GM19240 (cell line): ENCODE results near the gene PLGRKT.
"Not testable (repeated sequence)": the region's sequence is repeated elsewhere in the genome, so short reads cannot be mapped to it uniquely, and the experiment has no call there.

Experiments
- DNase-seq: peaks from one replicate; pipeline ENCODE4 v3.0.0; 2011; ENCODE audit warnings: low spot score; ENCODE audit not compliant: insufficient read length

Gene PLGRKT

DNA sequence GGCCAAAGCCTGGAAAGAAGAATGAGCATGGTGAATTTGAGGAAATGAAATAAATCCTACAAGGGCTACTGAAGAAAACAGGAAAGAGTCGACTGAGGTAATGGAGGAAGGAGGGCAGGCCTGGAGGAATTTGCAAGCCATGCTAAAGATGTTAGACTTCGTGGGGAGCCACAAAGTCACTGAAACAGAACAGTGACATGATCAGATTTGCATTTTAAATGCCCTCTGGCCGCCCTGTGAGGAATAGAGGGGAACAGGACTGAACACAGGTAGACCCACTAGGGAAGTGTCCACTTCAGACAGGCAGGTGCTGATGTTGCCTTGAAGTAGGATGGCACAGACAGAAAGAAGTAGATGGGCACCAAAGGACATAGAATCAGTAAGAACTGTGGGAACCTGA lies 55.2 kb downstream of the PLGRKT start:
- no peak for DNase-seq

GRCh38 chr9:5375790-5376477 lies 61.8 kb downstream of the PLGRKT start:
- no peak for DNase-seq

DNA sequence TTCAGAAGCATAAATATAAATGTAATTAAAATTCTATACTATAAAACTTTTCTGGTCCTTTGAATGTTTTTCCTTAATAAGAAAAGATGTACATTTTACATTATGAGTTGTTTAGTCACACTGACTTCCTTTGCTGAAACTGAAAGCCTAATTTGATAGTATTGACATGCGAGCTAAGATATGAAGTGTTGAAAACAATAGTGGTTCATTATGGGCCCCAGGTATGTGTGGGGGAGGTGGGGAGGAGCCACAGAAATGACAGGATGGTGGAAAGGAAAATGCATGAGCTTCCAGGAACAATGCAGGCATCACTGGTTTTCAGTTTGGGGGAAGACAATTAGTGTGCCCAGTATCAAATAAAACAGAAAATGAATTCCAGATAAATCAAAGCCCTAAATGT lies 62.6 kb downstream of the PLGRKT start:
- no peak for DNase-seq

DNA sequence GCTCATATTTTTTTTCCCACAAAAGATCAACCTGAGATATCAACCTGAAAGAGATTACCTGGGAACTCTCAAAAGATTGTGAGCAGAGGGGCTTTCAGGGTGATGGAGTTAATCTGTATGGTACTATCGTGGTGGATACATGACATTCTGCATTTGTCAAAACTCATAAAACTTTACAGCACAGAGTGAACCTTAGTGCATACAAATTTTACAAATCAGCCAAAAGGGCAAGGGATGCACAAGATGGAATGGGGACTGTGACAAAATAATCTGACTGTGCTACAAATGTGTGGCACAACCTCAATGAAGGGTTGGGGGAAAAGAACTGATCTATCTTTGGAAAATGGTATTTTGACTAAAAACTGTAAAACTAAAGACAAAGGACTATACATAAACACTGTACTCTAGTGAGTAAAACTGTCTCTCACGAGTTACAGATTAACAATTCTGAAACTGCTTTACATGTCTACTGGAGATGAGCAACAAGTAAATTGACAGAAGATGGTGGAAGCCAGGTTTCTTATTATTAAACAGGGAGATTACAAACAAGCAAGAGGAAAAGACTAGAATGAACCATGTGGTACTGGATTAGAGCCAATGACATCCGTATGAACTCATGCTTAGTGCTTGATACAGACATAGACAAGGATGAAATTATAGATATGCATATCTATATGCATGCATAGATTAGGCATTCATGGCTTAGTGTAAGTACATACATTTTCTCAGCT lies 73.3 kb downstream of the PLGRKT start:
- DNase-seq: no peak

- DNase-seq: no peak
Measured at GRCh38 chr9:5361326-5362010, 76.3 kb downstream of the PLGRKT start.

DNA sequence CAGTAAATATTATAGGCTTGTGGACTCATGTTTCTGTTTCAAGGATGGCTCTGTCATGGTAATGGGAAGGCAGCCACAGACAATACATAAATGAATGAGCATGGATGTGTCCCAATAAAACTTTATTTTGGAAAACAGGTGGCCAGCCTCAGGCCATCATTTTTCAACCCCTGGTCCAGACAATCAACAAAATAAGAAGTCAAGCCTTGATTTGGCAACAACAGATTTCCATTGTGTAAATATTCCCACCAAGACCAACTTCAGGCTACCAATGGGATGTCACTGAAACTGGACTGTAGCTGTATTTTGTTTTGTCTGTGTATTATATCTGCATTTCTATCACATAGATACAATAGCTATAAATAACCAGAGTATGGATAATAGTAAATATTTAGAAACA lies 77.4 kb downstream of the PLGRKT start:
- DNase-seq: no peak

- no peak for DNase-seq
Measured at GRCh38 chr9:5357431-5358105, 80.2 kb downstream of the PLGRKT start.

- DNase-seq: no peak
Measured at GRCh38 chr9:5355817-5356216, 81.9 kb downstream of the PLGRKT start.

DNA sequence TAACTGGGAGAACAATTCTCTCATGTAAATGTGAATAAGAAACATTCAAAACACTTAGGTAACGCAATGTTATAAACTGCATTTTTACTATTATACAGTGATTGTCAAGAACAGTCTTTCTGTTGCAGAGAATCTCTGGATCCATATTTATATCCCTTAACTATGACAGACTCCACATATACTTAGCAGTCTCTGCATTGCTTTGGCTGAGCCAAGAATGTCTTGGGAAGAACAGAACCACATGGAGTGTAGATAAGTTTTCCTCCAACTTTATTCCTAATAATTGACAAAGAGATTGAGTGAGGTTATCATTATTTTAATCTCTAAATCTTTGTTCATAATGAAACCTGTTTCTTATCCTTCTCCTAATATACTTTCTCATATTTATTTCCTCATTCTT lies 82.5 kb downstream of the PLGRKT start:
- no peak for DNase-seq

GRCh38 chr9:5354184-5354583 lies 83.5 kb downstream of the PLGRKT start:
- DNase-seq: no peak

GRCh38 chr9:5352637-5353248 lies 85.0 kb downstream of the PLGRKT start:
- DNase-seq: no peak

GRCh38 chr9:5338992-5339981 lies 98.4 kb downstream of the PLGRKT start, which contains the start of gene RLN1:
RLN1 (minus strand) TSS chr9:5339876; CDS start chr9:5339746, 130 bp downstream.
- not testable (repeated sequence) for DNase-seq

DNA sequence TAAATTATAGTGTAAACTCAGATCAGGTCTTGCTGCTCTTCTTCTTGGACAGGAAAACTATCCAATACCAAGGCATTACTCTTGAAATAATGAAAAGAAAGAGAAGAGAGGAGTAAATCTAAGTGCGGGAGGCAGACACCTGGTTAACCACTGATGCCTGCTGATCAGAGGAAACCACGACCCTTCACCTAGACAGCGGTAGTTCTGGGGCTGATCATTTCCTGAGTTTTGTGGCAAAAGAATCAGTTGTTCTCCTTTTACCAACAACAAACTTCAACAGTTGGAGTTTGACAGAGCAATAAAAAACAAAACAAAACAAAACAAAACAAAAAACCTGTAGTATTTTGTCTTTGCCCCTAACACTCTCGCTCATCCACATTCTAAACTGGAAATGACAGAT lies 101.0 kb downstream of the PLGRKT start:
- no peak for DNase-seq

DNA sequence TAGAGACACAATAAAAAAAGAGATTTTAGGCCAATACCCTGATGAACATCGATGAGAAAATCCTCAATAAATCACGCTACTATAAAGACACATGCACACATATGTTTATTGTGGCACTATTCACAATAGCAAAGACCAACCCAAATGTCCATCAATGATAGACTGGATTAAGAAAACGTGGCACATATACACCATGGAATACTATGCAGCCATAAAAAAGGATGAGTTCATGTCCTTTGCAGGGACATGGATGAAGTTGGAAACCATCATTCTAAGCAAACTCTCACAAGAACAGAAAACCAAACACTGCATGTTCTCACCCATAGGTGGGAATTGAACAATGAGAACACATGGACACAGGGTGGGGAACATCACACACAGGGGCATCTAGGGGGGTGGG lies 106.4 kb downstream of the PLGRKT start:
- not testable (repeated sequence) for DNase-seq

DNA sequence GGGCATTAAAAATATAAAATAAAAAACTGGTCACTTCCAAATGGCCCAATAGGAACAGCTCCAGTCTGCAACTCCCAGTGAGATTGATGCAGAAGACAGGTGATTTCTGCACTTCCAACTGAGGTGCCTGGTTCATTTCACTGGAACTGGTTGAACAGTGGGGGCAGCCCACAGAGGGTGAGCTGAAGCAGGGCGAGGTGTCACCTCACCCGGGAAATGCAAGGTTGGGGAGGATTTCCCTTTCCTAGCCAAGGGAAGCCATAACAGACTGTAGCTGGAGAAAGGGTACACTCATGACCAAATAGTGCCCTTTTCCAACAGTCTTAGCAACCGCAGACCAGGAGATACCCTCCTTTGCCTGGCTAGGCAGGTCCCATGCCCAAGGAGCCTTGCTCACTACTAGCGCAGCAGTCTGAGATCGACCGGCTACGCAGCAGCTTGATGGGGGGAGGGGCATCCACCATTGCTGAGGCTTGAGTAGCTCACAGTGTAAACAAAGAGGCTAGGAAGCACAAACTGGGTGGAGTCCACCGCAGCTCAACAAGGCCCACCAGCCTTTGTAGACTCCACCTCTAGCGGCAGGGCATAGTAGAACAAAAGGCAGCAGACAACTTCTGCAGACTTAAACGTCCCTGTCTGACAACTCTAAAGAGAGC lies 110.7 kb downstream of the PLGRKT start:
- no peak for DNase-seq

DNA sequence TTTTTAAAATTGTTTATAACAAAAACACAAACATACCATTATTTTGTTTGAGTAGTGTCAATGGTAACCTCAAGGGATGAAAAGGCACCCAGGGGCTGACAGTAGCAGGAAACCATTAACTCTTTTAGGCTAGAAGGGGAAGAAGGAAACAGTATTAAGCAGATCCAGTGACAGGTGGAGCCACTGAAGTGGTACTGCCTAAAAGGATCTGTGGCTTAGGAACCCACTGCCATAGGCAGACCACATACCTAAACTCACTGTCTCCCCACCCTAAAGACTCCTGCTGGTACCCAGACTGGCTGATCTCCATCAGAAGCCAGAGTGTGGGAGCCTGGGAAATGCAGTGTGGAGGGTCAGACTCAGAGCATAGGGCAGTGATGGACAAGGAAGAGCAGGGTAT lies 111.5 kb downstream of the PLGRKT start:
- DNase-seq: no peak

DNA sequence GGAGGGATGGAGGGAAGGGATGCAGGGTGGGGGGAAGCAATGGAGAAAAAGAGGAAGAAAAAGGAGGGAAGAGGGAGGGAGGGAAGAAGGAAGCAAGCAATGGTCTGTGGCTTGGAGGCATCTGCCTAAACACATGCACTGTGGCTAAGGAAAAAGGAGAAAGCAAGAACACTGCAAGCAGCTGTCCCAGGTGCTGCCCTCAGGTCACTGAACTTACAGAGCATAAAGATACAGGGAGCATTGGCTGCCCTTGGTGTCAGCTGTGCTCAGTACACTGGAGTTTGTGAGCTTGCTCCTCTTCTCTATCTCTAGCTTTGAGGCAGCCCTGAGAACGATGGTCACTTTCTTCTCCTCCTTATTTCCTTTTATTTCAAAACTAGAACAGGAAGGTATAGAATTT lies 116.1 kb downstream of the PLGRKT start:
- not testable (repeated sequence) for DNase-seq

GRCh38 chr9:5321058-5321457 lies 116.7 kb downstream of the PLGRKT start:
- no peak for DNase-seq

- not testable (repeated sequence) for DNase-seq
Measured at GRCh38 chr9:5316406-5316805, 121.3 kb downstream of the PLGRKT start.
